ENCODE data around the gene NTM.
"Not testable (repeated sequence)": the region's sequence is repeated elsewhere in the genome, so short reads cannot be mapped to it uniquely, and the experiment has no call there.

The NTM gene

DNA sequence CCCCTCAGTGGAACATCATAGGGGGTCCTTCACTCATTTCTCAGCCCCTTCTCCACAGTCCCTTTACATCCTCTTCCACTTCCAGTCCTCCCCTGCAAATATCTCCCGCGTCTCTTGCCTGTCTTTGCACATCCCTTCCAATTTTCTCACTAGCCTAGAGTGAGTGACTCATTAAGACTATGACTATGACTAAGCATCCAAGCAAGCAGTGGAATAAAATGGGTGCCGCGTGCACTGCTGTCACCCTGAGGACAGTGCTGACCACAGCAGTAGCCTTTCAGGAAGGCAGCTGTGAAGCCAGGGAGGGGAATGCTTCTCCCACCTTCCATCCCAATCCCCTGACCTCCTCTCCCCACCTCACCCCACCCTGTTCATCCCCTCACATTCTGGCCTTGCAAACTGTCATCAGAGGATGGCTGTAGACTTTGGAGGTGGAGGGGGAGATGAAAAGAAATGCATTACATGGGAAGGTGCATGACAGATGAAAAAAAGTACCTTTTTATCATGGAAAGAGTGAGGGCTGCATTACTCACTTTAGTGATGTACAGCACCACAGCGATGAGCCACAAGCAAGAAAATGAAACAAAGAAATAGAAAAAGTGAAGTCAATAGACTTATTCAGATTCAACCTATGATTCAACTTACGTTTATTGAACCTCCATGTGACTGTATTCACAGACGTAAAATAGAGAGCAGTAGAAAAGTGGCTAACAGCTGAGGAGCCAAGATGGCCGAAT lies 948.2 kb downstream of the NTM start:
- DNase-seq, result peak in 4 of 58 donors; percentile 18 to 37 (median 24)

GRCh38 chr11:132319419-132319818 lies 949.0 kb downstream of the NTM start:
- not testable (repeated sequence) for DNase-seq

DNA sequence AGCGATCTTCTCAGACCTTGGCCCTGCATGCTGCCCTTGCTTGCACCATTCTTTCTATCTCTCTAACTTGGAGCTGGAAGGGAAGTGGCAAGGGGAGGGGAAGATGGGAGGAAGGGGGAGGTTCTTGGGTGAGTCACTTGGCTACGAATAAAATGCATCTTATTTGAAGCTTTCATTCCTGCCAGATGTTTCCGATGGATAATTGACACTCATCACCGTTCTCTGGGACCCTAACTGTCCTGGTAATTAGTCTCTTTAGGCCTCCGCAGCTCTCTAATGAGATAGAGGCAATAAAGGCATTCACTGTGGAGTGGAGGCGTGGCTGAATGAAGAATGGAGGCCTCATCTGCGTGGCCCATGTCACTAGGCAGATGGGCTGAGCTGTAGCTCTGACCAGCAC lies 960.1 kb downstream of the NTM start:
- DNase-seq, result no peak

GRCh38 chr11:132332521-132332920 lies 962.1 kb downstream of the NTM start:
- DNase-seq, result no peak

DNA sequence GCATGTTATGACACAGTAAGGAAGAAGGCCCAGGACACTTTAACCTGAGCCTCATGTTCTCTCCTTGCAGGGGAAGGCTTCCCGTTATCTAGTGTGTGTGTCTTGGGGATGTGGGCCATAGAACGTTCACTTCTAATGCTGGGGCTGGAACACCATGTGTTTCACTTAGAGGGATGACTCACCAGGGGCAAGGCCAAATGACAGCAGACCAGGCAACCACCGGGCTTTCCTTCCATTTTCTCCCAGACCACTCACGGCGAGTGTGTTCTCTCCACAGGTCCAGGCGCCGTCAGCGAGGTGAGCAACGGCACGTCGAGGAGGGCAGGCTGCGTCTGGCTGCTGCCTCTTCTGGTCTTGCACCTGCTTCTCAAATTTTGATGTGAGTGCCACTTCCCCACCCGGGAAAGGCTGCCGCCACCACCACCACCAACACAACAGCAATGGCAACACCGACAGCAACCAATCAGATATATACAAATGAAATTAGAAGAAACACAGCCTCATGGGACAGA lies 964.4 kb downstream of the NTM start:
- DNase-seq, result no peak

GRCh38 chr11:132335311-132335710 lies 964.9 kb downstream of the NTM start:
- DNase-seq, result peak in 1 of 58 donors; percentile 2

DNA sequence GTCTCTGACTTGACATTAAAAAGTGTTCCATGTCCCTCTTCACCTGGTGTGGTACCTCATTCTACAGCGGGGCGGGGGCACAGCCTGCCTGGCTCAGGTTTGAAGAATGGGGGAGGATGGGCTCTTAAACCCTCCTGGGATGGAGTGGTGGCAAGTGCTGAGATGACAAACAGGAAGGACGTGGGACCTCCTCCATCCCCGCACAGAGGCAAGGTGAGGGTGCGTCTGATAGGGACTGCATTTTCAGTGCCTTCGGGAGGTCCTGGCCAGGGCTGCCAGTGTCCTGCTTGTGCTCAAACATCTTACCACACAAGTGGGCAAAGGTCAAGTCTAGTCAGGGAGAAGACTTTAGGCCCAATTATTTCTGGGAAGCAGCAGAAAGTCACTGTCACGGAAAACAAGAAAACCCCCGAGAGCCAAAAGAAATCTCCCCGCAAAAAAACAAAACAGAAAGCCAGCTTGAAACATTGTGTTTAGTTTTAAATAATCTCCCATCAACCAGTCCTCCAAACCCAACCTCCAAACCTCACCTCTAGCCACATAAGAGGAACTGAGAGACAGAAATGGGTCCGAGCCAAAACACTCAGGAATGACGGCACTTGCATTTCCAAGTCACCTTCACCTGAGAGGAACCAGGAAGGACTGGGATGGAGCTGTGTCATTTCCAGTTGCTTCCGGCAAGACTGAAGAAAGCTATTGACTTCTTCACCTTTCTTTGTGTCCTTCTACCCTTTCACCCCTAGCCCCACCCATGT lies 966.5 kb downstream of the NTM start:
- DNase-seq, result no peak

DNA sequence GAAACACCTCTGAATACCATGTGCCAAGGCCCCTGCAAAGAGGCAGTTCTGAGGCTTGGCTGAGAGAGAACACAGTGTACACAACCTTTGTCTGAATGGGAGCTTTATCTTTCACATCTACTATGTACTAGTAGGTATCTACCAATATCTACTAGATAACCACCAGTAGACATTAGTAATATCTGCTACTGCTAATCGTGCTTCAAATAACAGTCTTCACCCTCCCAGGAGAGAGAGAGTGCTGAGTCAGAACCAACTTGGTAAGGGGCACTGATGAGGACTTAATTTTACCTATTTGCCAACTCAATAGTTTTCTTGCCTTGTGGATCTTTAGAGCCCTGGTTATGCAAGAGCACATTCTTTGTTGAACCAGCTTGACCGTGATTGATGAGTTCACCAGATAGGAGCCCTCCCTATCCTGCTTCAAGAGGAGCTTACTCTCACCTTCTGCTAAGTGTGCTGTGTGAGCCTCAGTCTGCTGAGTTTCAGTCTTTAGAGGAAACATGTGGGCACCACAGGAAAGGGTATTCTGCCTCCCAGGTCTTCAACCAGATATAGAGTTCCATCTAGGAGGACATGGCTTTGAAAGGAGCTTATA lies 967.5 kb downstream of the NTM start:
- no peak for DNase-seq

DNA sequence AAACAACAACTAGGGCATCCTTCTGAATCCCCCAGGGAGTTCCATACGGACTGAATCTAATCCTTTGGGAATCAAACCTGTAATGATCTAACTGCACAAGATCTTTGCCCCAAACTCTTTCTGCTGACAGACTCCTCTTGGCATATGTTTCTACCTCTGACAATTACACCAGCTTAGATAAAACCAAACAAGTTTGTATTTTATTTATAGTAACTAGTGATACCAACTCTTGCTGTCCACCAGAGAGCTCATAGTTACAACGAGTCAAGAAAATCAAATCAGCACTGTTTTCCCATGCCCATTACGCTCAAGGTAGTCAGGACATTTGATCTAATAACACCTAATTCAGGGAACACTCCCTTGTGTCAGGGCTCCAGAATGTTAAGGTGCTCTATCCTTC lies 972.0 kb downstream of the NTM start:
- no peak for DNase-seq

DNA sequence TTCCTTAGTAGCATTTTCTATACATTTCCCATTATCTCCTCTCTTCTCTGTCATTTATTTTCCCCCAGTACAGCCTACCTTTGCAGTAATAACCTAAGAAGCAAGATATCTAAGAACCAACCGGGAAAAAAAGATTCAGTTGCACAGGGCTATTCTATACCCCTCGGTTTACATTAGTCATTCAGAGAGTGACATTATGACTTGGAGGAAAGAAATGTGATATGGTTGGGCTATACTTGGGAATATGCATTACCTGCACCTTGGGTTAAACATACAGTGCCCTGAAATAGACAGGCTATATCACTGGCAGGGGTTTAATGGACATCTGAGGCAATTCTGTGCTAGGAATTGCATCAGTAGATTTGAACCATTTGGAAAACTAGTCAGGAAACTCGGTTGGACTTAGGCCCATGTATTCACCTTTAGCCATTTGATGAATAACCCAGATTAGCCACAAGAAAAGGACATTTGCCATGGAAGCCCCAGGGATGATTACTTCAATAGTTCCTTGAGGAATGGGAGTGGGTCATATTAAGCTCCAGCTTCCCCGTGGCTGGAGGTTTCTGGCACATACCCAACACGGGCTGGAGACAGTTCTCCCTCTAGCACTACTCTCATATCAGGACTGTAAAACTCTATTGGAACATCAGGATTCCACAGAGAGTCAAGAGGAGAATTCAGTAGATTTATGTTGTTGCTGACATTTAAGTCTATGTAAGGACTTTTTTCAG lies 973.2 kb downstream of the NTM start:
- DNase-seq, result no peak

- no peak for DNase-seq
Observed at GRCh38 chr11:132346558-132347148, 976.2 kb downstream of the NTM start.

GRCh38 chr11:132347156-132348090 lies 977.0 kb downstream of the NTM start:
- peak in 1 of 58 donors; percentile 13 for DNase-seq

GRCh38 chr11:132349811-132350733 lies 979.7 kb downstream of the NTM start:
- DNase-seq, result no peak

DNA sequence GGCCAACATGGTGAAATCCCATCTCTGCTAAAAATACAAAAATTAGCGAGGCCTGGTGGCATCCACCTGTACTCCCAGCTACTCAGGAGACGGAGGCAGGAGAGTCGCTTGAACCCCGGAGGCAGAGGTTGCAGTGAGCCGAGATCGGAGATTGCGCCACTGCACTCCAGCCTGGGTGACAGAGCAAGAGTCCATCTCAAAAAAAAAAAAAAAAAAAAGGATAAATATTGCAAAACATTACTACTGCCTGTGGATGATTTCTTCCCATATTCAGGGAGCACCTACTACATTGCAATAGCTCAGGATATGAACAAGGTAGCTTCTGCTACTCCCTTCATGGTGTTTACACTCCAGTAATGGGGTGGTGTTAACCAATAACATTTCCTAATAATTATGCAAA lies 980.6 kb downstream of the NTM start:
- no peak for DNase-seq

GRCh38 chr11:132352497-132352896 lies 982.1 kb downstream of the NTM start:
- no peak for DNase-seq

GRCh38 chr11:132353255-132353654 lies 982.8 kb downstream of the NTM start:
- no peak for DNase-seq

GRCh38 chr11:132357811-132358572 lies 987.6 kb downstream of the NTM start:
- DNase-seq, result no peak

DNA sequence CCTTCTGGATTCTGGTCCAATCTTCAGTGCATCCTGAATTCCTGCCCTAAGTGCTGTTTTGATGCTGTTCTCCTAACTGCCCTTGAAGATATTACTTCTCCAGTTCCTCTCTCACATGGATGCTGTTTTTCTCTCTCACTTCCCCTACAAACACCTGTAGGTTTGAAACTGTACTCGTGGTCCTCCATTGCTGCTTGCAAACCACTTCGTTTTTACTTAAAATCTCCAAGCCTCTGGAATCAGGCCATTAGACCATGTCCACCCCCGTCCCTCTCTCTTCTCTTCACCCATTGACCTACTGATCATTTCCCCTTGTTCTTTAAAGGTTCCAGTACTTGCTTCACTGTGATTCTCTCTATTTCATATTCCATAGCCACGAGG lies 988.1 kb downstream of the NTM start:
- no peak for DNase-seq
